ENCODE measurements around the gene TBCC. TPM values are rescaled to one million over a fixed set of nuclear protein-coding genes. Genes with fewer than 3 reads are reported as not detected.

Gene TBCC
- total and polyA plus RNA-seq, 4 donors = 6.9 to 13.5 (median 11.7) TPM

DNA sequence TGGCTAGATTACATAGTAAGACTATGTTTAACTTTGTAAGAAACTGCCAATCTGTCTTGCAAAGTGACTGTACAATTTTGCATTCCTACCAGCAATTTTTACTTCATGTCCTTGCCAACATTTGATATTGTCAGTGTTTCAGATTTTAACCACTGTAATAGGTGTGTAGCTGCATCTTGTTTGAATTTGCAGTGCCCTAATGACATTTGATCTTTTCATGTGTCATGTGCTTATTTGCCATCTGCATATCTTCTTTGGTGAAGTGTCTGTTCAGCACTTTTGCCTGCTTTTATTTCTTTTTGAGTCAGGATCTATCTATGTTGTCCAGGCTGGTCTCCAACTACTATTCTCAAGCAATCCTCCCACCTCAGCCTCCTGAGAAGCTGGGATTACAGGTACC, 21.1 kb downstream of the TBCC start (continued):
- TF ChIP-seq RAD21 (IDR thresholded peaks at IDR 0.05) (no peak), FOXA1 (IDR thresholded peaks at IDR 0.05) (no peak), JUND (IDR thresholded peaks at IDR 0.05) (no peak), EGR1 (IDR thresholded peaks at IDR 0.05; ENCODE audit: low read depth in 2 of 2) (no peak)
- TF ChIP-seq, protein P1, sequence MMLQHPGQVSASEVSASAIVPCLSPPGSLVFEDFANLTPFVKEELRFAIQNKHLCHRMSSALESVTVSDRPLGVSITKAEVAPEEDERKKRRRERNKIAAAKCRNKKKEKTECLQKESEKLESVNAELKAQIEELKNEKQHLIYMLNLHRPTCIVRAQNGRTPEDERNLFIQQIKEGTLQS (IDR thresholded peaks at IDR 0.05) = no peak
- TF ChIP-seq, protein P2, sequence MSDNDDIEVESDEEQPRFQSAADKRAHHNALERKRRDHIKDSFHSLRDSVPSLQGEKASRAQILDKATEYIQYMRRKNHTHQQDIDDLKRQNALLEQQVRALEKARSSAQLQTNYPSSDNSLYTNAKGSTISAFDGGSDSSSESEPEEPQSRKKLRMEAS (IDR thresholded peaks at IDR 0.05) = no peak

- no peaks in the 10 kb centered on the region for H3K27me3 ChIP-seq (ENCODE audit: control insufficient read depth in 4 of 4, insufficient read depth in 4 of 4, low read length in 3 of 4)
- DNase-seq (ENCODE audit: low spot score) = no peak
- TF ChIP-seq HNF4G (IDR thresholded peaks at IDR 0.05) = no peak
- no peak for TF ChIP-seq RAD21 (IDR thresholded peaks at IDR 0.05)
- TF ChIP-seq TAF1 (conservative IDR thresholded peaks at IDR 0.05) = no peak
- no peak for TF ChIP-seq SP1 (IDR thresholded peaks at IDR 0.05)
- no peak for TF ChIP-seq NR2F2 (IDR thresholded peaks at IDR 0.05)
- no peak for TF ChIP-seq ZBTB33 (IDR thresholded peaks at IDR 0.05)
- TF ChIP-seq, protein P1 (IDR thresholded peaks at IDR 0.05) = no peak
- no peak for TF ChIP-seq RXRA (IDR thresholded peaks at IDR 0.05)
- no peaks in the 10 kb centered on the region for H3K9me3 ChIP-seq (ENCODE audit: control insufficient read depth in 4 of 4, low read length in 3 of 4)
- no peak within 1 kb of the TSS for H3K27ac ChIP-seq (ENCODE audit: low read depth in 1 of 2, low read length in 2 of 2)
- H3K9ac ChIP-seq (ENCODE audit: low read depth in 1 of 2, low read length in 2 of 2) = no peak within 1 kb of the TSS
- 90% methylated on average over 6 of the region's 6 CpGs for WGBS
- no peak within 1 kb of the TSS for H3K4me3 ChIP-seq (ENCODE audit: low read depth in 1 of 3, low read length in 3 of 3)
- H3K36me3 ChIP-seq (ENCODE audit: control insufficient read depth in 4 of 4, insufficient read depth in 3 of 4, low read depth in 1 of 4, low read length in 3 of 4) = no peaks in the 10 kb centered on the region
- H3K4me1 ChIP-seq (ENCODE audit: control insufficient read depth in 4 of 4, insufficient read depth in 4 of 4, low read length in 3 of 4) = peaks cover 0 to 12% (median 6%) of the 10 kb centered on the region in 4 donors
Observed at GRCh38 chr6:42722497-42722896, 23.4 kb downstream of the TBCC start, which contains the start of gene PRPH2. PRPH2 (minus strand) TSS chr6:42722597; CDS start chr6:42722334, 263 bp downstream.

DNA sequence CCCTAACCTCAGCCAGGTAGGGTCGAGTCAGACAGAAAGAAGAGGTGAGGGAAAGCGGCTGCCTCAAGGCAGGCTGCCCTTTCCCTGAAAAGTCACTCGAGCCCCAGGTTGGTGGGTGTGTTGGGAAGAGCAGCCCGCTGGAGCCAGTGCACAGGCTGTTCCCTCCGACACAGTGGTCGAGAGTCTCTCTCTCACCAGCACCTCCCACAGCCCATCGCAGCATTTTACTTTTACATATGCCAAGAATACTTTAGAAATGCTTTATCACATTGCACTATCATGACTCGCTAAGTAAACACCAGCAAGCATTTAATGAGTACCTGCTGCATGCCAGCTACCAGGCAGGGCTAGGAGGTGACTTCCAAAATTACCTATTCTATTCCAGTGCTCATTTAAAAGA, 25.2 kb downstream of the TBCC start:
- no peaks in the 10 kb centered on the region for H3K9me3 ChIP-seq (ENCODE audit: control insufficient read depth in 4 of 4, low read length in 3 of 4)
- WGBS = 75% methylated on average over 8 of the region's 8 CpGs
- H3K4me3 ChIP-seq (ENCODE audit: low read depth in 1 of 3, low read length in 3 of 3) = no peak overlapping the region
- no peaks in the 10 kb centered on the region for H3K27me3 ChIP-seq (ENCODE audit: control insufficient read depth in 4 of 4, insufficient read depth in 4 of 4, low read length in 3 of 4)
- H3K4me1 ChIP-seq (ENCODE audit: control insufficient read depth in 4 of 4, insufficient read depth in 4 of 4, low read length in 3 of 4) = no peaks in the 10 kb centered on the region
- H3K27ac ChIP-seq (ENCODE audit: low read depth in 1 of 2, low read length in 2 of 2) = no peak overlapping the region
- TF ChIP-seq NR2F2 (IDR thresholded peaks at IDR 0.05) = no peak
- no peak for TF ChIP-seq EGR1 (IDR thresholded peaks at IDR 0.05; ENCODE audit: low read depth in 2 of 2)
- TF ChIP-seq ZBTB33 (IDR thresholded peaks at IDR 0.05) = no peak
- TF ChIP-seq, protein P2 (IDR thresholded peaks at IDR 0.05) = no peak
- TF ChIP-seq, protein P3, sequence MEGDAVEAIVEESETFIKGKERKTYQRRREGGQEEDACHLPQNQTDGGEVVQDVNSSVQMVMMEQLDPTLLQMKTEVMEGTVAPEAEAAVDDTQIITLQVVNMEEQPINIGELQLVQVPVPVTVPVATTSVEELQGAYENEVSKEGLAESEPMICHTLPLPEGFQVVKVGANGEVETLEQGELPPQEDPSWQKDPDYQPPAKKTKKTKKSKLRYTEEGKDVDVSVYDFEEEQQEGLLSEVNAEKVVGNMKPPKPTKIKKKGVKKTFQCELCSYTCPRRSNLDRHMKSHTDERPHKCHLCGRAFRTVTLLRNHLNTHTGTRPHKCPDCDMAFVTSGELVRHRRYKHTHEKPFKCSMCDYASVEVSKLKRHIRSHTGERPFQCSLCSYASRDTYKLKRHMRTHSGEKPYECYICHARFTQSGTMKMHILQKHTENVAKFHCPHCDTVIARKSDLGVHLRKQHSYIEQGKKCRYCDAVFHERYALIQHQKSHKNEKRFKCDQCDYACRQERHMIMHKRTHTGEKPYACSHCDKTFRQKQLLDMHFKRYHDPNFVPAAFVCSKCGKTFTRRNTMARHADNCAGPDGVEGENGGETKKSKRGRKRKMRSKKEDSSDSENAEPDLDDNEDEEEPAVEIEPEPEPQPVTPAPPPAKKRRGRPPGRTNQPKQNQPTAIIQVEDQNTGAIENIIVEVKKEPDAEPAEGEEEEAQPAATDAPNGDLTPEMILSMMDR (IDR thresholded peaks at IDR 0.05; ENCODE audit: low read depth, low read length, missing input control) = no peak
- TF ChIP-seq GABPA (IDR thresholded peaks at IDR 0.05 in 1 of 2, conservative IDR thresholded peaks at IDR 0.05 in 1 of 2) = no peak
- TF ChIP-seq, protein P1 (IDR thresholded peaks at IDR 0.05) = no peak
- TF ChIP-seq RAD21 (IDR thresholded peaks at IDR 0.05) = no peak
- TF ChIP-seq, protein P4, sequence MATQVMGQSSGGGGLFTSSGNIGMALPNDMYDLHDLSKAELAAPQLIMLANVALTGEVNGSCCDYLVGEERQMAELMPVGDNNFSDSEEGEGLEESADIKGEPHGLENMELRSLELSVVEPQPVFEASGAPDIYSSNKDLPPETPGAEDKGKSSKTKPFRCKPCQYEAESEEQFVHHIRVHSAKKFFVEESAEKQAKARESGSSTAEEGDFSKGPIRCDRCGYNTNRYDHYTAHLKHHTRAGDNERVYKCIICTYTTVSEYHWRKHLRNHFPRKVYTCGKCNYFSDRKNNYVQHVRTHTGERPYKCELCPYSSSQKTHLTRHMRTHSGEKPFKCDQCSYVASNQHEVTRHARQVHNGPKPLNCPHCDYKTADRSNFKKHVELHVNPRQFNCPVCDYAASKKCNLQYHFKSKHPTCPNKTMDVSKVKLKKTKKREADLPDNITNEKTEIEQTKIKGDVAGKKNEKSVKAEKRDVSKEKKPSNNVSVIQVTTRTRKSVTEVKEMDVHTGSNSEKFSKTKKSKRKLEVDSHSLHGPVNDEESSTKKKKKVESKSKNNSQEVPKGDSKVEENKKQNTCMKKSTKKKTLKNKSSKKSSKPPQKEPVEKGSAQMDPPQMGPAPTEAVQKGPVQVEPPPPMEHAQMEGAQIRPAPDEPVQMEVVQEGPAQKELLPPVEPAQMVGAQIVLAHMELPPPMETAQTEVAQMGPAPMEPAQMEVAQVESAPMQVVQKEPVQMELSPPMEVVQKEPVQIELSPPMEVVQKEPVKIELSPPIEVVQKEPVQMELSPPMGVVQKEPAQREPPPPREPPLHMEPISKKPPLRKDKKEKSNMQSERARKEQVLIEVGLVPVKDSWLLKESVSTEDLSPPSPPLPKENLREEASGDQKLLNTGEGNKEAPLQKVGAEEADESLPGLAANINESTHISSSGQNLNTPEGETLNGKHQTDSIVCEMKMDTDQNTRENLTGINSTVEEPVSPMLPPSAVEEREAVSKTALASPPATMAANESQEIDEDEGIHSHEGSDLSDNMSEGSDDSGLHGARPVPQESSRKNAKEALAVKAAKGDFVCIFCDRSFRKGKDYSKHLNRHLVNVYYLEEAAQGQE (IDR thresholded peaks at IDR 0.05) = no peak
- no peak for TF ChIP-seq TAF1 (conservative IDR thresholded peaks at IDR 0.05)
- no peak for TF ChIP-seq FOXA1 (IDR thresholded peaks at IDR 0.05)
- TF ChIP-seq JUND (IDR thresholded peaks at IDR 0.05) = no peak
- TF ChIP-seq FOXA2 (IDR thresholded peaks at IDR 0.05) = no peak
- no peak for TF ChIP-seq YY1 (IDR thresholded peaks at IDR 0.05)
- TF ChIP-seq HNF4A (conservative IDR thresholded peaks at IDR 0.05) = no peak
- TF ChIP-seq HNF4G (IDR thresholded peaks at IDR 0.05) = no peak
- no peak for TF ChIP-seq RXRA (IDR thresholded peaks at IDR 0.05)
- TF ChIP-seq SP1 (IDR thresholded peaks at IDR 0.05) = no peak
- no peak for DNase-seq (ENCODE audit: low spot score)
- H3K36me3 ChIP-seq (ENCODE audit: control insufficient read depth in 4 of 4, insufficient read depth in 3 of 4, low read depth in 1 of 4, low read length in 3 of 4) = no peaks in the 10 kb centered on the region
- no peak overlapping the region for H3K9ac ChIP-seq (ENCODE audit: low read depth in 1 of 2, low read length in 2 of 2)
